GM19238 (cell line): Measurements from ENCODE around the gene RGPD3.
"Not testable (repeated sequence)": the region's sequence is repeated elsewhere in the genome, so short reads cannot be mapped to it uniquely, and the experiment has no call there.

ENCODE experiments used
- DNase-seq: peaks from one replicate; pipeline ENCODE4 v3.0.0; 2011; ENCODE audit warnings: low spot score; ENCODE audit not compliant: insufficient read length

Gene RGPD3

GRCh38 chr2:106486551-106487385, 18.6 kb upstream of the RGPD3 start, which contains the start of gene CD8B2:
Gene CD8B2, plus strand, starts transcription at chr2:106487364. Its CDS starts 63 bp downstream, at chr2:106487427.
- not testable (repeated sequence) for DNase-seq

DNA sequence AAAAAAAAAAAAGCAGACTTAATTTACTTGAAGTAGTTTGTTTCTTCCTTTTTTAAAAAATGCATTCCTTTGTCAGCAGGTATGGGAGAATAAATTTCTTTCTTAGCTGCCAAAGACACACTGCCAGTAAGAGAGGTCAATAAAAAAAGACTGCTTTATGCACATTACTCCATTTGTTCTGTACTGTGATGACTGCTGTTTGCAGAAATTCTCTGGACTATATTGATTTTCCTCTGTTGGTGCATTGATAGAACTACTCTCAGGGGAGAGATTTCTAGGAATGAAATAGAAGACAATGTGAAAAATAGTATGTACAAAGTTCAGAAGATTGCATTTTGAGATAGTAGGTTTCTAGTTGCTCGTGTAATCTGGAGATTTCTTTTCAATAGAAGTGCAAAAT, 11.3 kb upstream of the RGPD3 start:
- not testable (repeated sequence) for DNase-seq

DNA sequence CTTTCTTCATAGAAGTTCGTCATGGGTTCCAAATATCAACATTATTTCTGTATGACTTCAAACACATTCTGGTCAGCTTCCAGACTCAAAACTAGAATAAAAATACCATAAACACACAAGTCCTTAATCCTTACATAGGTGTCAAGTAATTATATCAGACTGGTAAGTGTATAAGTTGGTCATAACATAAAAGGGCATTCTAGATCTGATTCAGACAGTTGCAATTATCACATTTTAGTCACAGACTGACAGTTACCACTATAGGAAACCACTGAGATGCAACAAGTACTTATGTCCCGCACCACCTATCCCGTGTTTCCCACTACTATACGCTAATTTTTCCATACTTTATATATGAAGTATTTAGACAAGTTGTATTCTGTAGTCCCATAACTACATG, 9.4 kb upstream of the RGPD3 start:
- DNase-seq = not testable (repeated sequence)

DNA sequence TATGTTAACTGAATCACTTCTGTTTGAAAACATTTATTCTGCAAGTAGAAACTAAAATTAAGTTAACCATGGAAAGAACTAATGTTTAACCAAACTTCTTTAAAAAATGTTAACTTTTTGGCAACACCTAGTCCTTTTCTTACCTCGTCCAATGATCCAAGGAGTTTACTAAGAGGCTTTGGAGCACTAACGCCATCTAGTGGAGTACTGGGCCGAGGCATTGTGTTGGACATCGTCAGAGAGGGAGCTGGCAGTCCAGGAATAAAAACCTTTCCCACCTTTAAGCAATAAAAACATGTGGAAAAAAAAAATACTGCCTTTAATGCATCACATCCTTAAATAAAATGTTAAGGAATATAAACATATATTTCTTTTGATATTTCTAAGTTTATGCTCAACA, 2.4 kb upstream of the RGPD3 start:
- DNase-seq = not testable (repeated sequence)

DNA sequence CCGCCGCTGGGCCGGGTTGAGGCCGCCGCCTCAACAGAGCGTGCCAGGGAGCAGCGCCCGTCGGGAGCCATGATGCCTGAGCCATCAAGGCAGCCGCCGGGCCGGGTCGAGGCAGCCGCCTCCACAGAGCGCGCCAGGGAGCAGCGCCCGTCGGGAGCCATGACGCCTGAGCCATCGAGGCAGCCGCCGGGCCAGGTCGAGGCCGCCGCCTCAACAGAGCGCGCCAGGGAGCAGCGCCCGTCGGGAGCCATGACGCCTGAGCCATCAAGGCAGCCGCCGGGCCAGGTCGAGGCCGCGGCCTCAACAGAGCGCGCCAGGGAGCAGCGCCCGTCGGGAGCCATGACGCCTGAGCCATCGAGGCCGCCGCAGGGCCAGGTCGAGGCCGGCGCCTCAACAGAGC, 697 bp downstream of the RGPD3 start:
- DNase-seq = not testable (repeated sequence)

- DNase-seq = not testable (repeated sequence)
Measured at GRCh38 chr2:106461882-106462281, 6.3 kb downstream of the RGPD3 start.

DNA sequence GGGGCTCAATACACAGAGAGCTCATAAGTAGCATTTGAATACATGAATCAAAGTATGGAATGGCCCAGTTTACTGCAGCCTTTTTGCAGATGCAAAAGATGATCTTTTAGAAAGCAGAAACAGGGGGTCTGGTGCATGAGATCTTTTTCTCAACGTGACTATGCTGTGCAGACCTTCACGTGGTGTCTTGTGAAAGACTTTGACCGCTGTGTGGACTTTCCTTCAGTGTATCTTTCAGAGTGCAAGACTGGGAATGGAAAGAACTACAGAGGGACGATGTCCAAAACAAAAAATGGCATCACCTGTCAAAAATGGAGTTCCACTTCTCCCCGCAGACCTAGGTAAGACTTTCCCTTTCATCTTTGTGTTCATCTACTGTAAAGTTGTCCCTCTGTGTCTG, 77.5 kb downstream of the RGPD3 start:
- DNase-seq = not testable (repeated sequence)

- not testable (repeated sequence) for DNase-seq
Measured at GRCh38 chr2:106388814-106389410, 79.3 kb downstream of the RGPD3 start.

DNA sequence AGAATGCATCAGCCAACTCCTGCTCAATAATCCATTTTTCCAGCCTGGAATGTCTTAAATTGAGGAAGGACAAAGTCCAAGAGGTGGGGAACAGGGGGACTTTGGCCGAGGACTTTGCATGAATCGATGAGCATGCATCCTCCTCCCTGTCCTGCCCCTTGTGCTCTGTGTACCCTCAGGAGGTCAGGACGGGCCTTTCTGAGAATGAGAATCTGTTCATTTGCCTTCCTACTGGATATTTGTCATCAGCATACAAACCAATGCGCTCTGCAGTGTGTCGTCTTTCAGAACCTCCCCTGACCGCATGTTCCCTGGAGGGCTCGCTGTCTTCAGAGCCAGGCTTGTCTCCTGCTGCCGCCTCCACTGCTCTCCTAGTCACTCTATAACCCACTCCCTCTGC, 83.7 kb downstream of the RGPD3 start:
- not testable (repeated sequence) for DNase-seq

DNA sequence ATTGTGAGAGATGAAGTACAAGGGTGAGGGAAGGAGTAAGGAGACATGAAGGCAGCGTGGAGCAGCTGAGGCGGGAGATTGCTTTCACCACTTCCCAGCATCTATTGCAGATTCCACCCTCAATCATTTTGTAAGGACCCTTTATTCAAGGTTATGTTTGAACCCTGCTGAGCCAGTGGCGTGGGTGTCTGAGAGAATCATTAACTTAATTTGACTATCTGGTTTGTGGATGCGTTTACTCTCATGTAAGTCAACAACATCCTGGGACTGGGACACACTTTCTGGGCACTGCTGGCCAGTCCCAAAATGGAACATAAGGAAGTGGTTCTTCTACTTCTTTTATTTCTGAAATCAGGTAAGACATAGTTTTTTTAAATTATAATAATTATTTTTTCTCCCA, 86.3 kb downstream of the RGPD3 start:
- not testable (repeated sequence) for DNase-seq

GRCh38 chr2:106379567-106379966, 88.6 kb downstream of the RGPD3 start:
- not testable (repeated sequence) for DNase-seq

DNA sequence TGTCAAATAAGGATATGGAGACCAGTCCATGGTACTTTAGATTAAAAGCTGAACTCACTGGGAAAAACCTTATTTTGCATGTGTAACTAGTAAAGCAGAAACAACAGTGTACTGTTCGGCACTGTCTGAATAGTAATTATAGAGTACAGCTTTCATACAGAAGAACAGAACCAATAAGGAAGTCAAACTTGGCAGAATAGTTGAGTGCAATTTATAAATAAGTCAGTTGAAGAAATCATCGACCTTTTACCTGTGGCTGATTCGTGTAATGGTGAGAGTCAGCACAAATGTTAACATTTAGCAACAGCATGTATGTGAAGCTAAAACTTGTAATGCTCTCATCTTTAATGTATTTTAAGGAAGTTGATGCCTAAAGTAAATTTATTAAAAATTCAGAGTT, 99.0 kb downstream of the RGPD3 start:
- not testable (repeated sequence) for DNase-seq

GRCh38 chr2:106366204-106366885, 101.9 kb downstream of the RGPD3 start:
- no peak for DNase-seq

- DNase-seq = no peak
Measured at GRCh38 chr2:106363791-106364190, 104.4 kb downstream of the RGPD3 start.

GRCh38 chr2:106362789-106363188, 105.4 kb downstream of the RGPD3 start:
- no peak for DNase-seq

- no peak for DNase-seq
Measured at GRCh38 chr2:106359512-106359911, 108.7 kb downstream of the RGPD3 start.

DNA sequence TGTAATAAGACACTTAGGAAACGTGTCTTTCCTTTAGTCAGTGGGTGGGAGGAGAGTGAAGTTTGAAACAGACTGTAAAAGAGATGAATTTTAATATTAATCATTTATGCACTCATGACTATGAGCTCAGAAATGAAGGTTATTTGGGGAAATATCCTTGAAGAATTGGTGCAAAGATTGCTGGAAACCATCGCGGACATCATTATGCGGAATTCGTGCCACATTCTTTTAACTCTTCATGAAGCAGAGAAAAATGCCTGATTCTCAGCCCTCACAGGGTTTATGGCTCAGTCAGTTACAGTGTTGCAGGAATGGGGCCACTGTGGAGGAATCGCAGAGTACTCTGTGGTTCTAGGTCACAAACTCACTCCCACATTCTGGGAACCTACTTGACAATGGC, 109.7 kb downstream of the RGPD3 start:
- no peak for DNase-seq

GRCh38 chr2:106358081-106358480, 110.1 kb downstream of the RGPD3 start:
- peak; percentile 11 for DNase-seq

GRCh38 chr2:106356291-106356690, 111.9 kb downstream of the RGPD3 start:
- DNase-seq = no peak

GRCh38 chr2:106353676-106354075, 114.5 kb downstream of the RGPD3 start:
- DNase-seq = no peak

DNA sequence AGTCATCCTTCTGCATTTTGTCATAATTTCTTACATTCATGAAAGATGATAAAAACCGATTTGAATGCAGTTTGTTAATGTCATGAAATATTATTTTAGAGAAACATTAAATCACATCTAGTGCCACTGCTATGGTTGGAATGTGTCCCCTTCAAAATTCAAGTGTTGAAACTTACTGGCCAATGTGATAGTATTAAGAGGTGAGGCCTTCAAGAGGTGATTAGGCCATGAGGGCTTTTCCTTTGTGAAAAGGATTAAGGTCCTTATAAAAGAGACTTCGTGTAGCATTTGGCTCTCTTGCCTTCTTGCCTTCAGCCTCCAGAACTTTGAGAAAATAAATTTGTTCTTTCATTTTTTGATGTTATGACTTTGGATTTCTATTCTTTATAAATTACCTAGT, 117.2 kb downstream of the RGPD3 start:
- DNase-seq = no peak

GRCh38 chr2:106344302-106344701, 123.9 kb downstream of the RGPD3 start:
- no peak for DNase-seq
